OCI-LY7 (cell line): ENCODE results near the gene ORC2.

Experiments used
- EZH2phosphoT487 ChIP-seq: fragments of 200-600 bp; sonication (generic); IDR thresholded peaks from 2 replicates; pipeline ENCODE4 v1.6.1; 2018; ENCODE audit warnings: low read depth, borderline replicate concordance, mild to moderate bottlenecking, mixed run types, antibody characterized with exemption, low read length, moderate library complexity, mixed read lengths
- TF ChIP-seq, protein P1 (sequence below): fragments of 200-600 bp; sonication (generic); conservative IDR thresholded peaks from 2 replicates; pipeline ENCODE4 v1.5.1; 2014; ENCODE audit warnings: mild to moderate bottlenecking, antibody characterized with exemption, low read length, moderate library complexity, mixed read lengths

DNA sequence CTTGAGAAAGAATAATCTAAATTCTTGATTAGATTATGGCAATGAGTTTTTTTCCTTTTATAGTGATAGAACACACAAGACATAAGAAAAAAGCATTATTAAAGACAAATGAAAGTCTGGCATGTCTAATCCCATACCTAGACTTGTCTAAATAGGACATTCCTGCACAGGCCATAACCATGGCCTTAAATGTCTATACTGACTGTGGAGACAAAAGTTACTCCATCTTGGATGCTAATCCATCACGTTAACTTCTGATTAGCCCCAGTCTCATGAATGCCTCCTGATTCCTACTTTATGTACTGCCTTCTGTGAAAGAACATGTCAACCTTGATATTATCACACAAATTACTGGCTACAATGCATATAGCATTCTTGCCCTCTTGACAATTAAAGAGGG lies 23.6 kb downstream of the ORC2 start:
- TF ChIP-seq, protein P1, sequence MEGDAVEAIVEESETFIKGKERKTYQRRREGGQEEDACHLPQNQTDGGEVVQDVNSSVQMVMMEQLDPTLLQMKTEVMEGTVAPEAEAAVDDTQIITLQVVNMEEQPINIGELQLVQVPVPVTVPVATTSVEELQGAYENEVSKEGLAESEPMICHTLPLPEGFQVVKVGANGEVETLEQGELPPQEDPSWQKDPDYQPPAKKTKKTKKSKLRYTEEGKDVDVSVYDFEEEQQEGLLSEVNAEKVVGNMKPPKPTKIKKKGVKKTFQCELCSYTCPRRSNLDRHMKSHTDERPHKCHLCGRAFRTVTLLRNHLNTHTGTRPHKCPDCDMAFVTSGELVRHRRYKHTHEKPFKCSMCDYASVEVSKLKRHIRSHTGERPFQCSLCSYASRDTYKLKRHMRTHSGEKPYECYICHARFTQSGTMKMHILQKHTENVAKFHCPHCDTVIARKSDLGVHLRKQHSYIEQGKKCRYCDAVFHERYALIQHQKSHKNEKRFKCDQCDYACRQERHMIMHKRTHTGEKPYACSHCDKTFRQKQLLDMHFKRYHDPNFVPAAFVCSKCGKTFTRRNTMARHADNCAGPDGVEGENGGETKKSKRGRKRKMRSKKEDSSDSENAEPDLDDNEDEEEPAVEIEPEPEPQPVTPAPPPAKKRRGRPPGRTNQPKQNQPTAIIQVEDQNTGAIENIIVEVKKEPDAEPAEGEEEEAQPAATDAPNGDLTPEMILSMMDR = no peak
- TF ChIP-seq EZH2phosphoT487 = no peak
